PC-3 (cell line): ENCODE results near the gene ZNF800. TPM values are rescaled to one million over a fixed set of nuclear protein-coding genes. Genes with fewer than 3 reads are reported as not detected.

Experiments
- ATAC-seq: fragments of 200-7000 bp; cut with Tn5 transposase; 2 replicates; pipeline ENCODE4 v1.9.1; 2020; ENCODE audit warnings: mild to moderate bottlenecking, moderate library complexity
- BruUV-seq: library from RNA; stranded (reverse); fragments of 400-500 nt; replicated peaks from 2 replicates; lab custom pipeline; 2021; lab: Mats Ljungman, UMichigan
- CTCF ChIA-PET: fragments of 300-600 bp; sonication (Branson Sonifier 250); formaldehyde crosslinking; loops from one replicate; lab custom pipeline; 2022; ENCODE audit warnings: antibody characterized with exemption; lab: Charles Lee
- POLR2A ChIA-PET: fragments of 300-600 bp; sonication (Branson Sonifier 250); formaldehyde crosslinking; loops from one replicate; lab custom pipeline; 2022; ENCODE audit warnings: antibody characterized with exemption; ENCODE audit not compliant: unreplicated experiment; lab: Charles Lee
- DNase-seq: peaks from one replicate; pipeline ENCODE4 v3.0.0-alpha.2; 2015
- H2AFZ ChIP-seq: fragments of 300-600 bp; sonication (generic); 2 replicates; pipeline ENCODE4 v1.6.0; 2016; ENCODE audit warnings: antibody characterized with exemption, low read length
- H3F3A ChIP-seq: fragments of 300-600 bp; sonication (generic); one replicate; pipeline ENCODE4 v1.6.0; 2017; ENCODE audit warnings: antibody characterized with exemption, low read length, control low read depth, mild to moderate bottlenecking; ENCODE audit not compliant: unreplicated experiment
- H3K27ac ChIP-seq: fragments of 300-600 bp; sonication (generic); 2 replicates; pipeline ENCODE4 v1.5.1; 2016; ENCODE audit warnings: mild to moderate bottlenecking, low read length
- H3K27me3 ChIP-seq: fragments of 300-600 bp; sonication (generic); 2 replicates; pipeline ENCODE4 v1.6.1; 2016; ENCODE audit warnings: low read length, mixed read lengths
- H3K36me3 ChIP-seq: fragments of 300-600 bp; sonication (generic); 2 replicates; pipeline ENCODE4 v1.6.1; 2016; ENCODE audit warnings: low read depth, mixed run types, low read length, mixed read lengths
- H3K4me1 ChIP-seq: fragments of 300-600 bp; sonication (generic); 2 replicates; pipeline ENCODE4 v1.5.1; 2016; ENCODE audit warnings: low read length; ENCODE audit not compliant: insufficient read depth
- H3K4me2 ChIP-seq: fragments of 300-600 bp; sonication (generic); 2 replicates; pipeline ENCODE4 v1.6.0; 2016; ENCODE audit warnings: low read length
- H3K4me3 ChIP-seq: fragments of 300-600 bp; sonication (generic); 2 replicates; pipeline ENCODE4 v1.5.1; 2016; ENCODE audit warnings: mild to moderate bottlenecking, low read length, mixed read lengths
- H3K79me2 ChIP-seq: fragments of 300-600 bp; sonication (generic); 2 replicates; pipeline ENCODE4 v1.6.1; 2017; ENCODE audit warnings: low read length, mixed read lengths
- H3K9ac ChIP-seq: fragments of 300-600 bp; sonication (generic); 2 replicates; pipeline ENCODE4 v1.6.0; 2016; ENCODE audit warnings: mild to moderate bottlenecking, low read length
- H3K9me2 ChIP-seq: fragments of 300-600 bp; sonication (generic); replicated peaks from 2 replicates; pipeline ENCODE4 v1.6.1; 2016; ENCODE audit warnings: mixed run types, low read length, mixed read lengths
- H3K9me3 ChIP-seq: fragments of 300-600 bp; sonication (generic); 2 replicates; pipeline ENCODE4 v1.6.1; 2016; ENCODE audit warnings: low read length, mixed read lengths
- H4K20me1 ChIP-seq: fragments of 300-600 bp; sonication (generic); 2 replicates; pipeline ENCODE4 v1.6.1; 2016; ENCODE audit warnings: low read length, mixed read lengths
- EZH2 ChIP-seq: fragments of 300-600 bp; sonication (generic); IDR thresholded peaks from one replicate; pipeline ENCODE4 v1.6.1; 2017; ENCODE audit warnings: antibody characterized with exemption, mild to moderate bottlenecking, low read length; ENCODE audit not compliant: unreplicated experiment
- EZH2phosphoT487 ChIP-seq: fragments of 300-600 bp; sonication (generic); IDR thresholded peaks from 2 replicates; pipeline ENCODE4 v1.6.1; 2018; ENCODE audit warnings: mild to moderate bottlenecking, antibody characterized with exemption, low read length, borderline replicate concordance
- intact Hi-C: fragments of 100-400 bp; cut with micrococcal nuclease; formaldehyde crosslinking; loops from 2 replicates; pipeline ENCODE4 v1.9.0; 2023
- total RNA-seq: library from RNA; depleted of rRNA; stranded (reverse); fragments of >200 nt; gene quantifications from 2 replicates; pipeline ENCODE4 v1.2.3, GENCODE V29; 2014
- TF ChIP-seq, protein P1 (sequence below): fragments of 300-600 bp; sonication (generic); conservative IDR thresholded peaks from 2 replicates; pipeline ENCODE4 v1.5.1; 2017; ENCODE audit warnings: antibody characterized with exemption, low read depth, mild to moderate bottlenecking, low read length

Gene ZNF800
- total RNA-seq, 1 experiment from 2014 or later, result 13.2 TPM

DNA sequence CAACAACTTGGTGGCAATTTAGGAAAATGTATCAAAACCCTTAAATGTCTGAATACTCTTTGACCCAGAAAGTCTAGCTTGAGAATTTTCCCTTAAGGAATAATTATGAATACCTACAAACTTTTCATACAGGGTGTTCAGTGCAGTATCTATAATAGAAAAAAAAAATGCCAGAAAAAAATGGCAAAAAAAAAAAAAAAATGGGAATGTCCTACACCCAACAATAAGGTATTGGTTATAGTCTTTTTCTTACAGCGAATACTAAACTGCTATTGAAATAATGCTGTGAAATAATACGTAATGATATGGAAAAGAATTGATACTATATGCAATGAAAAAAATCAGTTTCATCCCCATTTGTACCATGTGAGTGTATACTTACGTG, 44.3 kb downstream of the ZNF800 start:
- POLR2A ChIA-PET, result interaction anchor here (0.6 to 0.7 kb wide), 3 partner anchors 44 to 695 kb away, joined by 6 to 10 read pairs (median 7); partner anchors contain the start of genes ARF5 and ZNF800
- H3K9me3 ChIP-seq, result no peaks in the 10 kb centered on the region
- H3K4me1 ChIP-seq, result no peaks in the 10 kb centered on the region
- H4K20me1 ChIP-seq, result no peaks in the 10 kb centered on the region
- CTCF ChIA-PET, result interaction anchor here (0.6 to 0.8 kb wide), 4 partner anchors 40 to 166 kb away, joined by 3 to 10 read pairs (median 5); no protein-coding TSS in a partner anchor
- no peaks in the 10 kb centered on the region for H3K36me3 ChIP-seq
- intact Hi-C loops, result loop anchor here (10.0 kb wide), 1 partner anchor 167 kb away; no protein-coding TSS in a partner anchor
- no peaks in the 10 kb centered on the region for H3K27me3 ChIP-seq
- peak; percentile 14 for ATAC-seq
- BruUV-seq, result no TSS peak
- no peaks in the 10 kb centered on the region for H3K79me2 ChIP-seq
- no peak overlapping the region for H3K27ac ChIP-seq
- H3F3A ChIP-seq, result no peaks in the 10 kb centered on the region
- H3K4me2 ChIP-seq, result peak overlapping the region; percentile 64; the same call in 1 of the 2 replicates
- H3K9ac ChIP-seq, result no peak overlapping the region; the same call in 1 of the 2 replicates
- TF ChIP-seq, protein P1, sequence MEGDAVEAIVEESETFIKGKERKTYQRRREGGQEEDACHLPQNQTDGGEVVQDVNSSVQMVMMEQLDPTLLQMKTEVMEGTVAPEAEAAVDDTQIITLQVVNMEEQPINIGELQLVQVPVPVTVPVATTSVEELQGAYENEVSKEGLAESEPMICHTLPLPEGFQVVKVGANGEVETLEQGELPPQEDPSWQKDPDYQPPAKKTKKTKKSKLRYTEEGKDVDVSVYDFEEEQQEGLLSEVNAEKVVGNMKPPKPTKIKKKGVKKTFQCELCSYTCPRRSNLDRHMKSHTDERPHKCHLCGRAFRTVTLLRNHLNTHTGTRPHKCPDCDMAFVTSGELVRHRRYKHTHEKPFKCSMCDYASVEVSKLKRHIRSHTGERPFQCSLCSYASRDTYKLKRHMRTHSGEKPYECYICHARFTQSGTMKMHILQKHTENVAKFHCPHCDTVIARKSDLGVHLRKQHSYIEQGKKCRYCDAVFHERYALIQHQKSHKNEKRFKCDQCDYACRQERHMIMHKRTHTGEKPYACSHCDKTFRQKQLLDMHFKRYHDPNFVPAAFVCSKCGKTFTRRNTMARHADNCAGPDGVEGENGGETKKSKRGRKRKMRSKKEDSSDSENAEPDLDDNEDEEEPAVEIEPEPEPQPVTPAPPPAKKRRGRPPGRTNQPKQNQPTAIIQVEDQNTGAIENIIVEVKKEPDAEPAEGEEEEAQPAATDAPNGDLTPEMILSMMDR, result 0 out of 2 replicates have a peak, but pooled peaks have one; percentile 2
- no peak for TF ChIP-seq EZH2
- no peak for TF ChIP-seq EZH2phosphoT487
- DNase-seq, result no peak
- H3K4me3 ChIP-seq, result peak overlapping the region; percentile 37; the same call in 1 of the 2 replicates
- no peaks in the 10 kb centered on the region for H3K9me2 ChIP-seq
- H2AFZ ChIP-seq, result peak overlapping the region; percentile 52; the same call in 1 of the 2 replicates

DNA sequence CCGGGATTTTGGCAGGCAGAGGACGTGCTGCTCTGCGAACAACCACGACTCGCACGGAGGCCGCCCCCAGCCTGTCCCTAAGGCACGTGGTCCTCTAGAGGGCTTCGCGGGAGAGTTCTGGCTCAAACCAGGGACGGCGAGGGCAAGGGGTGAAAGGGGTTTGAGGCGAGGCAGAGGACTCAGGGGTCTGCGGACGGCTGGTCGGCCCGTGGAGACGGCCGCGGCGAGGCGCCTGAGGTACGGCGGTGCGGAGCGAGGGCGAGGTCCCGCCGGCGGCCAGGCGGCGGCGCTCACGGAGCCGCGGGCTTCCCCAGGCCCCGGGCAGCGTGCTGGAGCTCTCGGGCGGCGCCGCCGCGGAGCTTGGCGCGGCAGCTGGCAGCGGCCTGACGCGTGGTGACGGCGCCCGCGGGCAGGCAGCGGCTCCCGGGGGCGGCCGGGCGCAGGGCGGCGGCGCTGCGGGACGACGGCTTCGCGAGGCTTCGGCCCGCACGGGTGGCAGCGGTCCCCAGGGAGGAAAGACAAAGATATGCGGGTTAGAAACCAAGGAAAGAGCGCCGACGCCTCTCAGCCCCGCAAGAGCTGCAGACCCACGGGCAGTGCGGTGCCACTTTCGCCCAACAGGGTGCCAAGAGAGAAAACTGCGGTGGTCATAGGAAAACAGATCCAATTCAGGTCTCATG, 44.8 kb downstream of the ZNF800 start:
- Histone ChIP-seq H3K27ac (no peak overlapping the region), H3K9me3 (no peaks in the 10 kb centered on the region), H3K9me2 (no peaks in the 10 kb centered on the region), H3K27me3 (no peaks in the 10 kb centered on the region), H3K79me2 (no peaks in the 10 kb centered on the region), H2AFZ (peak overlapping the region; percentile 52; the same call in 1 of the 2 replicates), H3K4me3 (peak overlapping the region; percentile 37; the same call in 1 of the 2 replicates), H3K4me2 (peak overlapping the region; percentile 64; the same call in 1 of the 2 replicates), H3K4me1 (no peaks in the 10 kb centered on the region), H3K36me3 (no peaks in the 10 kb centered on the region), H3K9ac (no peak overlapping the region; the same call in 1 of the 2 replicates), H3F3A (no peaks in the 10 kb centered on the region), H4K20me1 (no peaks in the 10 kb centered on the region)
- intact Hi-C loops, result loop anchor here (10.0 kb wide), 1 partner anchor 167 kb away; no protein-coding TSS in a partner anchor
- CTCF ChIA-PET, result interaction anchor here (0.6 to 0.8 kb wide), 4 partner anchors 41 to 167 kb away, joined by 3 to 10 read pairs (median 5); no protein-coding TSS in a partner anchor
- TF ChIP-seq, protein P1, result 0 out of 2 replicates have a peak, but pooled peaks have one; percentile 9
- TF ChIP-seq EZH2phosphoT487 (no peak), EZH2 (no peak)
- POLR2A ChIA-PET, result interaction anchor here (0.6 kb wide), 1 partner anchor 240 kb away, joined by 7 read pairs; the partner anchor contains the start of gene ARF5
- BruUV-seq, result no TSS peak
- DNase-seq (peak; percentile 38), ATAC-seq (peak; percentile 97)
